Uterus (tissue), 2 donors: ENCODE results near the gene SP8.

Experiments
- POLR2A ChIP-seq, 2 donors: fragments of 450-650 bp; IDR thresholded peaks; one replicate each; pipeline ENCODE4 v1.6.1; 2016; ENCODE audit warnings: antibody characterized with exemption in 2 of 2, mild to moderate bottlenecking in 1 of 2, moderate library complexity in 1 of 2
- TF ChIP-seq, protein P1 (sequence below), 4 experiments: fragments of 200-600 bp in 2 of 4; fragments of 450-650 bp in 2 of 4; sonication (generic) in 2 of 4; IDR thresholded peaks; one replicate each; pipeline ENCODE4 v1.5.1; 2016 to 2019; ENCODE audit warnings: antibody characterized with exemption in 4 of 4, mild to moderate bottlenecking in 2 of 4, moderate library complexity in 1 of 4

- TF ChIP-seq, protein P1, sequence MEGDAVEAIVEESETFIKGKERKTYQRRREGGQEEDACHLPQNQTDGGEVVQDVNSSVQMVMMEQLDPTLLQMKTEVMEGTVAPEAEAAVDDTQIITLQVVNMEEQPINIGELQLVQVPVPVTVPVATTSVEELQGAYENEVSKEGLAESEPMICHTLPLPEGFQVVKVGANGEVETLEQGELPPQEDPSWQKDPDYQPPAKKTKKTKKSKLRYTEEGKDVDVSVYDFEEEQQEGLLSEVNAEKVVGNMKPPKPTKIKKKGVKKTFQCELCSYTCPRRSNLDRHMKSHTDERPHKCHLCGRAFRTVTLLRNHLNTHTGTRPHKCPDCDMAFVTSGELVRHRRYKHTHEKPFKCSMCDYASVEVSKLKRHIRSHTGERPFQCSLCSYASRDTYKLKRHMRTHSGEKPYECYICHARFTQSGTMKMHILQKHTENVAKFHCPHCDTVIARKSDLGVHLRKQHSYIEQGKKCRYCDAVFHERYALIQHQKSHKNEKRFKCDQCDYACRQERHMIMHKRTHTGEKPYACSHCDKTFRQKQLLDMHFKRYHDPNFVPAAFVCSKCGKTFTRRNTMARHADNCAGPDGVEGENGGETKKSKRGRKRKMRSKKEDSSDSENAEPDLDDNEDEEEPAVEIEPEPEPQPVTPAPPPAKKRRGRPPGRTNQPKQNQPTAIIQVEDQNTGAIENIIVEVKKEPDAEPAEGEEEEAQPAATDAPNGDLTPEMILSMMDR (IDR thresholded peaks at IDR 0.05), result no peak
- no peak for TF ChIP-seq POLR2A (IDR thresholded peaks at IDR 0.05)
Measured at GRCh38 chr7:20776214-20776911, 10.3 kb downstream of the SP8 start.
